ENCODE data around the gene TMEM158. TPM values are rescaled to one million over a fixed set of nuclear protein-coding genes. Genes with fewer than 3 reads are reported as not detected.

Gene TMEM158
- total RNA-seq, 1 donor: 9.0 TPM

DNA sequence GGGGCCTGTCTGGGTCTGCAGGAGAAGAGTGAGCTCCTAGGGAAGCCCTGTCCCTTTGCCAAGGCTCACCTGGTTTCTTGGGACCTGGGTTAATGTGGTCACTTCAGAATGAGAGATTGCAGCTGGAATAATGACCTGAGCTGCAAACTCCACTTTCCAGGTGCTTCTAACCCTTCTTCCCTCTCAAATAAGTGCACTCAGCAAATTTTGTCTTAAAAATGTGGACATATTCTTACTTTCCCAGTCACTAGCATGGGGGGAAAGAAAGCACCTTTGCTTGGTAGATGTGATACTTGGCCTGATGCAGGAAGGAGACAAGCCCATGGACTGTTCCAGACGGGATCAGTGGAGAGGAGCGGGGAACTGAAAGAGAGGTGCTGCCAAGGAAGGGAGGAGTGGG lies 41.0 kb downstream of the TMEM158 start:
- Histone ChIP-seq H2AFZ (ENCODE audit: low read length) (no peak overlapping the region), H3K27ac (ENCODE audit: low read depth, low read length) (no peak overlapping the region), H3K4me3 (ENCODE audit: insufficient read depth, low read length) (no peak overlapping the region), H3K27me3 (ENCODE audit: insufficient read depth, low read length) (no peaks in the 10 kb centered on the region), H3K79me2 (ENCODE audit: insufficient read depth, low read length) (no peaks in the 10 kb centered on the region), H3K36me3 (ENCODE audit: insufficient read depth, low read length) (no peaks in the 10 kb centered on the region), H4K20me1 (ENCODE audit: insufficient read depth, low read length) (no peaks in the 10 kb centered on the region), H3K4me1 (ENCODE audit: insufficient read depth, low read length) (peaks cover 20% of the 10 kb centered on the region), H3K4me2 (ENCODE audit: insufficient read depth, low read length) (no peak overlapping the region), H3K9me3 (ENCODE audit: low read depth, low read length) (no peaks in the 10 kb centered on the region)
- TF ChIP-seq, protein P1, sequence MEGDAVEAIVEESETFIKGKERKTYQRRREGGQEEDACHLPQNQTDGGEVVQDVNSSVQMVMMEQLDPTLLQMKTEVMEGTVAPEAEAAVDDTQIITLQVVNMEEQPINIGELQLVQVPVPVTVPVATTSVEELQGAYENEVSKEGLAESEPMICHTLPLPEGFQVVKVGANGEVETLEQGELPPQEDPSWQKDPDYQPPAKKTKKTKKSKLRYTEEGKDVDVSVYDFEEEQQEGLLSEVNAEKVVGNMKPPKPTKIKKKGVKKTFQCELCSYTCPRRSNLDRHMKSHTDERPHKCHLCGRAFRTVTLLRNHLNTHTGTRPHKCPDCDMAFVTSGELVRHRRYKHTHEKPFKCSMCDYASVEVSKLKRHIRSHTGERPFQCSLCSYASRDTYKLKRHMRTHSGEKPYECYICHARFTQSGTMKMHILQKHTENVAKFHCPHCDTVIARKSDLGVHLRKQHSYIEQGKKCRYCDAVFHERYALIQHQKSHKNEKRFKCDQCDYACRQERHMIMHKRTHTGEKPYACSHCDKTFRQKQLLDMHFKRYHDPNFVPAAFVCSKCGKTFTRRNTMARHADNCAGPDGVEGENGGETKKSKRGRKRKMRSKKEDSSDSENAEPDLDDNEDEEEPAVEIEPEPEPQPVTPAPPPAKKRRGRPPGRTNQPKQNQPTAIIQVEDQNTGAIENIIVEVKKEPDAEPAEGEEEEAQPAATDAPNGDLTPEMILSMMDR (IDR thresholded peaks at IDR 0.05; ENCODE audit: extremely low read depth, low read depth, low read length): no peak
- no peak for DNase-seq (ENCODE audit: insufficient read length, low spot score, missing footprints)

DNA sequence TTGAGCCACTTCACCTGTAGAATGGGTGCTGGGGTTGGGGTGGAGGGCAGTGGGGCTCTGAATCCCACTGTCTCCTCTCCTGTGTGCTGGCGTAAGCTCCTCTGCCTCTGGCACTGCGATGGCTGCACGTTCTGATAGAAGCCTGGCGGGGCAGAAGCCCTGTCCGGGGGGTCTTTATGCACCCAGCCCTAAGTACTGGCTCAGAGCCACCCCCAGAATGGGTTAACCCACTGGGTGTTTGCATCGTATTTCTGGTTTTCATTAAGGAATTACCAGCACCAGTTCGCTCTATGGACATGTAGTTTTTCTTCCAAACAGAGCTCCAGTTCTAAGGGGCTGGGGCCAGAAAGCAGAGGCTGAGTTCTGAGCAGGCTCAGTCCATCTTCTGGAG lies 42.2 kb downstream of the TMEM158 start:
- H2AFZ ChIP-seq (ENCODE audit: low read length): no peak overlapping the region
- H3K27ac ChIP-seq (ENCODE audit: low read depth, low read length): peak overlapping the region; percentile 36

DNA sequence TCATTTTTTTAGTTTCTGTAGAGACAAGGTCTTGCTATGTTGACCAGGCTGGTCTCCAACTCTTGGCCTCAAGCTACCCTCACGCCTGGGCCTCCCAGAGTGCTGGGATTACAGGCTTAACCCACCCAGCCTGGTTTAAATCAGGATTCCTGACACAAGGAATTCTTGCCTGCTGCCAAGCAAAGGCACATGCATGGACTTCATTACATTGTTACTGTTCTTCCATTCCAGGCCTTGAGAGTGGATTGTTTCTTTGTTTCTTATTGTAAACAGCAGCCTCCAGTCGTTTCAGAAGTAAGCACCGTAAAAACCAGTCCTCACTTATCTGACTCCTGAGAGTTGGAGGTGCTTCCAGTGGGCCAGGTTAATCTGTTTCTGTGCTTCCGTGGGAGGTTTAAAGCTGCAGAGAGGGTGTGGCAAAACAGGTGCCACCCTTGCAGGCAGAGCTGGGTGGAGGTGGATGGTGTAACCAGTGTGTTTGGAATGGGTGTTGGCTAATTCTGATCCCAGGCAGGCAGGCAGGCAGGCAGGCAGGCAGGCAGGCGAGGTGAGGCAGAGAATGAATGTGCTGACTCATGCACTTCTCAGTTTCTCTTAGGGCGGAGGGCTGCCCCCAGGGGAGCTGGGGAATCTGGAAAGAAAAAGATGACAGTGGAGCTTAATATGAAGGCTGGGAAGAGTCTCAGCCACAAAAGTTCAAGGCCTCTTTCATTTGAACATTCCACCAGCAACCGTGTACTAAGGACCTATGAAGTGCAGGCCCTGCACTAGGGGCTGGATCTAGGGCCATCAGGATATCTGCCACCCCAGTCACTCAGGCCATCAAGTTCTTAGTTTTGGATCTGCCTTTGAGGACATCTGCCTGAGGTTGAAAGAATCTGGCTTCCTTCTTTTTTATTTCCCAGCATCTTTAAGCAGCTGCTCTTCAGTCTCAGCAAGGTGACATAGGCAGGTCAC lies 42.9 kb downstream of the TMEM158 start:
- no peaks in the 10 kb centered on the region for H3K36me3 ChIP-seq (ENCODE audit: insufficient read depth, low read length)
- peaks cover 32% of the 10 kb centered on the region for H3K4me1 ChIP-seq (ENCODE audit: insufficient read depth, low read length)
- H3K79me2 ChIP-seq (ENCODE audit: insufficient read depth, low read length): no peaks in the 10 kb centered on the region
- no peaks in the 10 kb centered on the region for H4K20me1 ChIP-seq (ENCODE audit: insufficient read depth, low read length)
- peak overlapping the region; percentile 36 for H3K27ac ChIP-seq (ENCODE audit: low read depth, low read length)
- H3K4me2 ChIP-seq (ENCODE audit: insufficient read depth, low read length): peak overlapping the region; percentile 20
- DNase-seq (ENCODE audit: insufficient read length, low spot score, missing footprints): peak; percentile 74
- H3K4me3 ChIP-seq (ENCODE audit: insufficient read depth, low read length): no peak overlapping the region
- TF ChIP-seq, protein P1 (IDR thresholded peaks at IDR 0.05; ENCODE audit: extremely low read depth, low read depth, low read length): no peak
- H2AFZ ChIP-seq (ENCODE audit: low read length): no peak overlapping the region
- no peaks in the 10 kb centered on the region for H3K9me3 ChIP-seq (ENCODE audit: low read depth, low read length)
- H3K27me3 ChIP-seq (ENCODE audit: insufficient read depth, low read length): no peaks in the 10 kb centered on the region

More for the DNA sequence above, 42.2 kb downstream of the TMEM158 start:
- DNase-seq (ENCODE audit: insufficient read length, low spot score, missing footprints): no peak
- H3K4me3 ChIP-seq (ENCODE audit: insufficient read depth, low read length): no peak overlapping the region
- no peaks in the 10 kb centered on the region for H3K79me2 ChIP-seq (ENCODE audit: insufficient read depth, low read length)
- no peaks in the 10 kb centered on the region for H4K20me1 ChIP-seq (ENCODE audit: insufficient read depth, low read length)
- peaks cover 26% of the 10 kb centered on the region for H3K4me1 ChIP-seq (ENCODE audit: insufficient read depth, low read length)
- H3K9me3 ChIP-seq (ENCODE audit: low read depth, low read length): no peaks in the 10 kb centered on the region
- H3K4me2 ChIP-seq (ENCODE audit: insufficient read depth, low read length): no peak overlapping the region
- no peaks in the 10 kb centered on the region for H3K27me3 ChIP-seq (ENCODE audit: insufficient read depth, low read length)
- TF ChIP-seq, protein P1 (IDR thresholded peaks at IDR 0.05; ENCODE audit: extremely low read depth, low read depth, low read length): no peak
- H3K36me3 ChIP-seq (ENCODE audit: insufficient read depth, low read length): no peaks in the 10 kb centered on the region

DNA sequence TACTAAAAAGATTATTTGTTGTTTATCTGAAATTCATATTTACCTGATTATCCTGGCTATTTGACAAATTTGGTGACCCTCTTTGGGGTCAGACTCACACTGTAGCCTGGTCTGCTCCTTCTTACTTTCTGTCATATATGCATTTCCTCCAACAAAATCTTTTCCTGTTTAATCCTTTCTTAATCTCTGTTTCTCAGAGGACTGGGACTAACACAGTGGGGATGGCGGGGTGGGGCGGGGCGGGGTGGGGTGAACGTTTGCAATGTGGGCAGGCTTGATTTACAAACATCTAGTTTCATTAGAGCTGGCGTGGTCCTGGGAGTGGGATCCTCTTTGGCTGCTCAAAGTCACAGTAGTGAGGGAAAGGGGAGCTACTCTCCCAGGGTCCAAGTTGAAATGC lies 44.6 kb downstream of the TMEM158 start:
- H3K27ac ChIP-seq (ENCODE audit: low read depth, low read length): no peak overlapping the region
- H3K27me3 ChIP-seq (ENCODE audit: insufficient read depth, low read length): no peaks in the 10 kb centered on the region
- H3K4me3 ChIP-seq (ENCODE audit: insufficient read depth, low read length): no peak overlapping the region
- no peaks in the 10 kb centered on the region for H4K20me1 ChIP-seq (ENCODE audit: insufficient read depth, low read length)
- H3K9me3 ChIP-seq (ENCODE audit: low read depth, low read length): no peaks in the 10 kb centered on the region
- TF ChIP-seq, protein P1 (IDR thresholded peaks at IDR 0.05; ENCODE audit: extremely low read depth, low read depth, low read length): no peak
- H3K4me2 ChIP-seq (ENCODE audit: insufficient read depth, low read length): no peak overlapping the region
- no peaks in the 10 kb centered on the region for H3K79me2 ChIP-seq (ENCODE audit: insufficient read depth, low read length)
- no peak for DNase-seq (ENCODE audit: insufficient read length, low spot score, missing footprints)
- peaks cover 38% of the 10 kb centered on the region for H3K4me1 ChIP-seq (ENCODE audit: insufficient read depth, low read length)
- no peak overlapping the region for H2AFZ ChIP-seq (ENCODE audit: low read length)
- H3K36me3 ChIP-seq (ENCODE audit: insufficient read depth, low read length): no peaks in the 10 kb centered on the region

All from osteoblast (primary cell).